Heart left ventricle (tissue), 16 donors: ENCODE results near the gene PRKCI. TPM values are rescaled to one million over a fixed set of nuclear protein-coding genes. Genes with fewer than 3 reads are reported as not detected.

Experiments
- ATAC-seq, 4 donors: fragments of 200-7000 bp; cut with Tn5 transposase; one replicate each; pipeline ENCODE4 v1.9.1; 2020 to 2022; ENCODE audit warnings: moderate library complexity in 4 of 4, mild to moderate bottlenecking in 3 of 4, moderate number of reproducible peaks in 1 of 4
- DNase-seq, 5 donors: peaks; one replicate each; pipeline ENCODE4 v3.0.0-alpha.2; 2020
- H3K27ac ChIP-seq, 12 donors: fragments of 200-600 bp; sonication (generic) in 4 of 12; one replicate each; pipeline versions ENCODE4 v1.5.0 to v1.8.0; 2016 to 2022; ENCODE audit warnings: mild to moderate bottlenecking in 2 of 12
- H3K27me3 ChIP-seq, 9 donors: fragments of 200-600 bp; sonication (generic) in 2 of 9; one replicate each; pipeline versions ENCODE4 v1.5.1 to v1.8.0; 2016 to 2022; ENCODE audit warnings: mild to moderate bottlenecking in 3 of 9
- H3K36me3 ChIP-seq, 9 donors: fragments of 200-600 bp; sonication (generic) in 2 of 9; one replicate each; pipeline versions ENCODE4 v1.5.0 to v1.8.0; 2018 to 2022; ENCODE audit warnings: mild to moderate bottlenecking in 2 of 9
- H3K4me1 ChIP-seq, 12 donors: fragments of 200-600 bp; sonication (generic) in 4 of 12; one replicate each; pipeline versions ENCODE4 v1.5.0 to v1.8.0; 2016 to 2022; ENCODE audit warnings: mild to moderate bottlenecking in 3 of 12
- H3K4me3 ChIP-seq, 12 donors: fragments of 200-600 bp; sonication (generic) in 4 of 12; one replicate each; pipeline versions ENCODE4 v1.5.0 to v1.8.0; 2017 to 2022; ENCODE audit warnings: mild to moderate bottlenecking in 9 of 12, moderate library complexity in 4 of 12
- H3K9me3 ChIP-seq, 12 donors: fragments of 200-600 bp; sonication (generic) in 4 of 12; one replicate each; pipeline versions ENCODE4 v1.5.0 to v1.8.0; 2016 to 2022; ENCODE audit warnings: mild to moderate bottlenecking in 1 of 12
- CTCF ChIP-seq, 12 donors: fragments of 200-600 bp; sonication (generic) in 4 of 12; IDR thresholded peaks; one replicate each; pipeline versions ENCODE4 v1.5.0 to v1.8.0; 2018 to 2022; ENCODE audit warnings: antibody characterized with exemption in 12 of 12, mild to moderate bottlenecking in 5 of 12
- POLR2A ChIP-seq, 2 donors: fragments of 450-650 bp; IDR thresholded peaks; one replicate each; pipeline ENCODE4 v1.6.1; 2017; ENCODE audit warnings: antibody characterized with exemption in 2 of 2, mild to moderate bottlenecking in 2 of 2, moderate library complexity in 2 of 2
- WGBS, 4 donors: extraction: QIAGEN DNeasy Blood & Tissue Kit in 2 of 4; methylation state at CpG; one replicate each; pipeline versions ENCODE4 v1.1.5 to v1.1.7; 2013 to 2018; 5-methylcytosine and 5-hydroxymethylcytosine counted together
- intact Hi-C, 10 donors: fragments of 100-400 bp; cut with DNase I; formaldehyde crosslinking; loops; one replicate each; pipeline versions ENCODE4 v1.11.1 to v1.14.2; 2022
- polyA plus RNA-seq, 2 donors: library from polyadenylated mRNA; stranded (reverse); fragments of 200-250 nt; gene quantifications; one replicate each; pipeline ENCODE4 v1.2.3, GENCODE V29; 2013
- total RNA-seq, 9 donors: library from RNA; depleted of rRNA in 2 of 9; stranded (reverse); fragments of >200 nt in 2 of 9; fragmentation: NEBNext Ultra II Directional in 3 of 9; extraction: Animal tissue kit (Norgen Biotek cat#: 25700) in 3 of 9; gene quantifications; one replicate each; pipeline versions ENCODE4 v1.1.0 to v1.2.4, GENCODE V29; 2016 to 2023
- donor health status: ischemic (EF 13 %, LVEDD 7.1; RV severe dilation, severe dysfunction).
- donor health status: healthy with polysubstance abuse.
- donor health status: DM: no; HTN: yes; CAD: no.
- donor health status: DM: no; HTN: no; CAD: no.
- donor health status: ischemic (EF 25% LVEDD 6.9; RV normal size, moderate dysfunction).
- donor health status: ischemic (EF 25% LVEDD 5.7; RV mildly dilated, moderate dysfunction).
- donor health status: healthy.
- donor health status: DM: yes; HTN: yes; CAD: no.
- donor health status: ischemic (EF 35%, LVEDD 5.7; RV mildly dilated, moderate dysfunction).
- donor health status: nonischemic (EF 11% LVEDD 7.7; RV severe dilation, severe dysfunction).
- donor health status: DM: yes; HTN: yes; CAD: no.
- donor health status: PGD.
- donor health status: ischemic (EF 29% LVEDD 5.4; RV normal size, mild dysfunction).
- donor health status: nonischemic (EF 23%, LVEDD 6.1; RV moderate dilation, normal function).

PRKCI gene
- total and polyA plus RNA-seq, 11 donors = 4.5 to 26.9 (median 13.9) TPM

GRCh38 chr3:170225166-170225565 lies 2.9 kb downstream of the PRKCI start:
- ATAC-seq (no peak), DNase-seq (no peak)
- H3K27me3 ChIP-seq = no peaks in the 10 kb centered on the region
- peaks cover 0 to 30% (median 14%) of the 10 kb centered on the region in 12 donors for H3K4me1 ChIP-seq
- no peak overlapping the region for H3K4me3 ChIP-seq
- TF ChIP-seq CTCF (IDR thresholded peaks at IDR 0.05) = no peak
- TF ChIP-seq POLR2A (IDR thresholded peaks at IDR 0.05) = no peak
- whole genome bisulfite sequencing, 4 donors = 43 to 98% (median 97%) methylated on average over 1 of the region's 1 CpG
- no peak overlapping the region for H3K27ac ChIP-seq
- no peaks in the 10 kb centered on the region for H3K9me3 ChIP-seq
- intact Hi-C loops = no loop called here
- no peaks in the 10 kb centered on the region for H3K36me3 ChIP-seq

GRCh38 chr3:170226426-170226960 lies 4.3 kb downstream of the PRKCI start:
- 84 to 91% (median 85%) methylated on average over 1 of the region's 1 CpG for WGBS, 4 donors
- Histone ChIP-seq H3K36me3 (no peaks in the 10 kb centered on the region), H3K4me3 (no peak overlapping the region), H3K4me1 (peaks cover 0 to 29% (median 14%) of the 10 kb centered on the region in 12 donors), H3K27ac (no peak overlapping the region), H3K9me3 (no peaks in the 10 kb centered on the region), H3K27me3 (no peaks in the 10 kb centered on the region)
- TF ChIP-seq CTCF (IDR thresholded peaks at IDR 0.05) = no peak
- no peak for TF ChIP-seq POLR2A (IDR thresholded peaks at IDR 0.05)
- no peak for DNase-seq
- no peak for ATAC-seq
- intact Hi-C loops = no loop called here

GRCh38 chr3:170228093-170228766 lies 6.0 kb downstream of the PRKCI start:
- no peak overlapping the region for H3K27ac ChIP-seq
- H3K27me3 ChIP-seq = no peaks in the 10 kb centered on the region
- no peak overlapping the region for H3K4me3 ChIP-seq
- peaks cover 0 to 26% (median 11%) of the 10 kb centered on the region in 12 donors for H3K4me1 ChIP-seq
- H3K36me3 ChIP-seq = no peaks in the 10 kb centered on the region
- H3K9me3 ChIP-seq = no peaks in the 10 kb centered on the region
- WGBS, 4 donors = 47 to 69% (median 64%) methylated on average over 2 of the region's 2 CpGs
- intact Hi-C loops = no loop called here
- DNase-seq (no peak), ATAC-seq (peak in 1 of 4 donors; percentile 26)
- TF ChIP-seq POLR2A (IDR thresholded peaks at IDR 0.05) = no peak
- TF ChIP-seq CTCF (IDR thresholded peaks at IDR 0.05) = no peak

DNA sequence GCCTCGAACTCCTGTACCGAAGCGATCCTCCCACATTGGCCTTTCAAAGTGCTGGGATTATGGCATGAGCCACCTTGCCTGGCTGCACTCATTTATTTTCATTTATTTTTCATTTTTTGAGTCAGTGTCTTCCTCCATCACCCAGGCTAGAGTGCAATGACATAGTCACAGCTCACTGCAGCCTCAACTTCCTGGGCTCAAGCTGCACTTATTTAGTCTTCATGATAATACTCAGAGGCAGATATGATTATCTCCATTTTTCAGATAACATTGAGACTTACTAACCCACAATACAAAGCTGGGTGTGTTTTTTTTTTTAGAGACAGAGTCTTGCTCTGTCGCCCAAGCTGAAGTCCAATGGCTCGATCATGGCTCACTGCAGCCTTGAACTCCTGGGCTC lies 10.0 kb downstream of the PRKCI start:
- no peak for DNase-seq
- WGBS, 4 donors = 89 to 95% (median 95%) methylated on average over 5 of the region's 5 CpGs
- ATAC-seq = no peak
- TF ChIP-seq CTCF (IDR thresholded peaks at IDR 0.05) (no peak), POLR2A (IDR thresholded peaks at IDR 0.05) (no peak)
- peaks cover 0 to 23% (median 18%) of the 10 kb centered on the region in 9 donors for H3K36me3 ChIP-seq
- no peak overlapping the region for H3K27ac ChIP-seq
- no peaks in the 10 kb centered on the region for H3K9me3 ChIP-seq
- intact Hi-C loops = no loop called here
- H3K4me3 ChIP-seq = no peak overlapping the region
- peaks cover 0 to 12% (median 1%) of the 10 kb centered on the region in 12 donors for H3K4me1 ChIP-seq
- H3K27me3 ChIP-seq = no peaks in the 10 kb centered on the region
